Measurements from ENCODE around the gene PLA2G4E. TPM values are rescaled to one million over a fixed set of nuclear protein-coding genes. Genes with fewer than 3 reads are reported as not detected.

Gene PLA2G4E
- total RNA-seq, 1 donor from 2014 or later: not detected

DNA sequence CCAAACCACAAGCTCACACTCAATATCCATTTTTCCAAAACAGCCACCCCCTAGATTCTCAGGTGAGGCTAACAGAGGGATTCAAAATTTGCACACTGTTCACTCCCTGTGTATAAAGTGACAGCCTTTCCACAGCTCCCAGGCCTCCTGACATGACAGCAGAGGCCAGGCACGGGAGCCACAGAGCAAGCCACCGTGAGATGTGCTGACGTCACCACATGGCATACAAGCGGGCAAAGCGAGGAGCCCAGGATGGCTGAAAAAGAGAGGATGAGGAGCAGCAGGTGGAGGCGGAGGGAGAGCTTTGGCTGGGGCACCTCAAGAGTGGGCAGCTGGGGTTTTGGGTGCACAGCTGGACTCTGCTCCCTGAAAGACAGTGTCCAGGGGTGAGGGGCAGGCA is 75.6 kb downstream of the PLA2G4E start:
- Mint-ChIP-seq H3K36me3 (ENCODE audit: low read depth) (peaks cover 27% of the 10 kb centered on the region), H3K4me3 (no peak overlapping the region), H3K4me1 (ENCODE audit: low read depth) (peaks cover 23% of the 10 kb centered on the region), H3K27ac (no peak overlapping the region), H3K9me3 (no peaks in the 10 kb centered on the region), H3K27me3 (ENCODE audit: insufficient read depth) (no peaks in the 10 kb centered on the region)
- intact Hi-C loops (cut with micrococcal nuclease): no loop called here
- no peak for DNase-seq (ENCODE audit: low spot score)

DNA sequence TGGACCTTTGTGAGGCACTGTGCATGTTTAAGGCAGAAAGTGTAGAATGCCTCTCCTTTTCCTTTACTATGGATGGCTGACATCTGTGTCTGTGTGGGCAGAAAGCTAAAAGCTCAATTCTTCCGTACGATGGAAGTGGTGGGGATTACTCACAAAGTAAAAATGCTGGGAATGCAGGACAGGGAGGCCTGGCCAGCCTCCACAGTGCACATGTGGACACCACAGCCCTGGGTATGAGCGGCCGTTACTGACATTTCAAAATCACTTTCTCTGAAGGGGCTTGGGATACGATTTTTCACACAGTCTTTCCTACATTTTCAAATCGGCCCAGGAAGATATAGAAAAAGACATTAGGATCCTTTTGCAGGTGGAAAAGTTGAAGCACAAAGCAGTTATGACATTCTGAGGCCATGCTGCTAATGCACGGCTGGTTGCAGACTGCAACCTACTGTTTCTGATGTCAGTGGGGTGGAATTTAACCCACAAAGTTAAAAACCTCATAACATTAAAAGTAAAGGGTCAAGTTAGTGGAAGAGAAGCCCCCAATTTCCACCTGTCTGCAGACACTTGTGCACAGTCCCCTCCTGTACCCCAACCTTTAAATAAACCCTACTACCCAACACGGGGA is 76.4 kb downstream of the PLA2G4E start:
- peaks cover 25% of the 10 kb centered on the region for H3K36me3 Mint-ChIP-seq (ENCODE audit: low read depth)
- H3K27ac Mint-ChIP-seq: peak overlapping the region; percentile 18
- DNase-seq (ENCODE audit: low spot score): no peak
- H3K9me3 Mint-ChIP-seq: no peaks in the 10 kb centered on the region
- H3K4me1 Mint-ChIP-seq (ENCODE audit: low read depth): peaks cover 27% of the 10 kb centered on the region
- H3K4me3 Mint-ChIP-seq: no peak overlapping the region
- no peaks in the 10 kb centered on the region for H3K27me3 Mint-ChIP-seq (ENCODE audit: insufficient read depth)
- intact Hi-C loops (cut with micrococcal nuclease): no loop called here

DNA sequence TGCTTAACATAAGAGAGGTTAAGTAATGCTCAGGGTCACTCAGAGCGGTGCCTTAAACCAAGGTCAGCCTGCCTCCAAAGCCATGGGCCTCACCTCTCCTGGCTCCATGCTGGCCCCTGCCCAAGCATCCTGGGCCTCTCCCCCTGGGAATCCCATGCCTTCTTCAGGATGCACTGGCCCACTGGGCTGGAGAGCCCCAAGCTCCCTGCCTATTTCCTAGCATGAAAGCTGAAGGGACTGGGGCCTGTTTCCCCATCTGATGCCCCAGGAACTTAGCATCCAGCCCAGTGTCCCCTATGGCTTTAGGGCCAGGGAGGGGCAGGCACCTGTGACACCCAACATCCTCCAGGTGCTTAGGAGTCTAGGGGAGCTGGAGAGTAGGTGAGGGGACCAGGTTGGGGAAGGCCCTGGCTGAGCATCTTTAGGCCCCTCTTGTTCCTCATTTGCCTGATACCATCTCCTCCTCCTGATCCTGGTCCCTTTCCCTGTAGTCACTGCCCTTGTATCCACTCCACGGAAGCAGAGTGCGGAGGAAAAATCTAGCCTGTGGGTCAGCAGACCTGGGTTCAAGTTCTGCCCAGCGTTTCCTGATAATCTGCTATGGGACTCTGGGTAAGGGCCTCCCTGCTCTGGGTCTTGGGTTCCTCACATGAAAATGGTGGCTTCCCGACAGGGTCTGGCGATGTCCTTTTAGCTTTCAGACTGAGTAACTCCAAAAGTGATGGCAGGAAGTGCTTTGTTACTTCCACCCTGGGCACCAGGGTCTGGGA is 77.1 kb downstream of the PLA2G4E start:
- Mint-ChIP-seq H3K36me3 (ENCODE audit: low read depth) (peaks cover 25% of the 10 kb centered on the region), H3K4me3 (no peak overlapping the region), H3K9me3 (no peaks in the 10 kb centered on the region), H3K27me3 (ENCODE audit: insufficient read depth) (no peaks in the 10 kb centered on the region), H3K27ac (no peak overlapping the region), H3K4me1 (ENCODE audit: low read depth) (peaks cover 31% of the 10 kb centered on the region)
- DNase-seq (ENCODE audit: low spot score): no peak
- intact Hi-C loops (cut with micrococcal nuclease): no loop called here

DNA sequence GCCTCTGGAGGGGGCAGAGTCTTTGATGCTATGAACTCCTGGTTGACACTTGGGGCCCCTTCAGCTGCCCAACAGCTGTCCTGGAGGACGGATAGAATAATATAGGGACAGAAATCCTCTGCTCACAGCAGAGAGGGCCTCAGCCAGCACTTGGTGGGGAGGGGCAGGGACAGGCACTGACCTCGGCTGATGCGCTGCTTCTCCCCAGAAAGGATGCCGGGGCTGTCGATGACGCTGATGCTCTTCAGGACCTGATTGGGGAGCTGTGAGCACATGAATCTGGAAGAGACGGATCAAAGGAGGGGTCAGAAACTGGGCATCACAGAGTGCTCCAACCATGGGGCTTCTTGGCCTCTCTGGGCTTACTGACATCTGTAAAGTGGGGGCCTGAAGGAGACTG is 78.0 kb downstream of the PLA2G4E start:
- Mint-ChIP-seq H3K4me3 (no peak overlapping the region), H3K9me3 (no peaks in the 10 kb centered on the region), H3K4me1 (ENCODE audit: low read depth) (peaks cover 39% of the 10 kb centered on the region), H3K36me3 (ENCODE audit: low read depth) (peaks cover 25% of the 10 kb centered on the region), H3K27me3 (ENCODE audit: insufficient read depth) (no peaks in the 10 kb centered on the region), H3K27ac (peak overlapping the region; percentile 31)
- intact Hi-C loops (cut with micrococcal nuclease): no loop called here
- DNase-seq (ENCODE audit: low spot score): no peak

DNA sequence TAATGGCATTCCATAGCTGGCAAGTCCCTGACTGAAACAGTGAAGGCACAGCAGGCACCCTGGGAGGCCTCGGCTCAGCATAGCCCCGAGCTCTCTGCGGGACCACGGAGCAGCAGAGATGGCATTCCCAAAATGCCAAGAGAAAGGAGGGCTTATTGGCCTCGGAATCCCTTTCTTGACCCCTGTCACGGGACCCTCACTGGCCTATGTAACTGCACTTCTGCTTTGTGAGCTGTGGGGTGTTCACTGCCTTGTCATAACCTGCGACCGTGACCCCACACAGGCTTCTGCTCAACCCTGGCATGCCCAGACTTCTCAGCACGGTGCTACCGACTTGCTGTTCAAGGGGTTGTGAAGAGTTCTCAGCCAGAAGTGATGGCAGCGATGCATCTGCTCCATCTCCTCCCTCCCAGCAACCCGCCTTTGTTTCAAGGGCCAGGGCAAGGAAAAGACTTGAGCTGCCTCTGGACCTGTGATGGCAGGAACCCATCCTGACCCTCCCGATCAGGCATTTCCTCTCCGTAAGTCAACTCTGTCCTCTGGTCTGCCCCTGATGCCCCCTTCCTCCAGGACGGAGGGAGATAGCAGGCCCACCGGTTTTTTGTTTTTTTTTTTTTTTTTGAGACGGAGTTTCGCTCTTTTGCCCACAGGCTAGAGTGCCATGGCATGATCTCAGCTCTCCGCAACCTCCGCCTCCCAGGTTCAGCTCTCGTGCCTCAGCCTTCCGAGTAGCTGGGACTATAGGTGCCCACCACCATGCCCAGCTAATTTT is 79.0 kb downstream of the PLA2G4E start:
- Mint-ChIP-seq H3K27me3 (ENCODE audit: insufficient read depth) (no peaks in the 10 kb centered on the region), H3K4me3 (no peak overlapping the region), H3K27ac (peak overlapping the region; percentile 31), H3K4me1 (ENCODE audit: low read depth) (peaks cover 50% of the 10 kb centered on the region), H3K9me3 (no peaks in the 10 kb centered on the region), H3K36me3 (ENCODE audit: low read depth) (peaks cover 25% of the 10 kb centered on the region)
- DNase-seq (ENCODE audit: low spot score): no peak
- intact Hi-C loops (cut with micrococcal nuclease): no loop called here

DNA sequence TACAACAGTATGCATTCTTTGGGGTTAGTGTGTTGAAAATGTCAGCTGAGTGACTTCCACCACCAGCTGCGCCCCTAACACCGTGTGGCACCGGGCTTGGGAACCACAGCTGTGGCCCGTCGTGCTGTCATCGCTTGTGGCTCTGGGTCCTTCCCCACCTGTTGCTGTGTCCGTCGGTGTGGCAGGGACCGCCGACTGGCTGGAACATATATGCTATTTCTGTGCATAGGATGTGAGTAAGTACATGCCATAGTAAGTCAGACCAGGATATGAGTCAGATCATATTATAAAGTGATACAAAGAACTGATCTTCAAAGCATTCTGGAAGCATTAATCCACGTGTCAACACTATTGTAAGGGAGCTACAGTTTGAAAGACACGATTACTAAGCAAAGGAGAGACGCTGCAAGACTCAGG is 80.4 kb downstream of the PLA2G4E start:
- Mint-ChIP-seq H3K27me3 (ENCODE audit: insufficient read depth) (no peaks in the 10 kb centered on the region), H3K27ac (peak overlapping the region; percentile 54), H3K9me3 (no peaks in the 10 kb centered on the region), H3K4me3 (peak overlapping the region; percentile 37), H3K4me1 (ENCODE audit: low read depth) (peaks cover 63% of the 10 kb centered on the region), H3K36me3 (ENCODE audit: low read depth) (peaks cover 25% of the 10 kb centered on the region)
- peak; percentile 46 for DNase-seq (ENCODE audit: low spot score)
- intact Hi-C loops (cut with micrococcal nuclease): no loop called here

DNA sequence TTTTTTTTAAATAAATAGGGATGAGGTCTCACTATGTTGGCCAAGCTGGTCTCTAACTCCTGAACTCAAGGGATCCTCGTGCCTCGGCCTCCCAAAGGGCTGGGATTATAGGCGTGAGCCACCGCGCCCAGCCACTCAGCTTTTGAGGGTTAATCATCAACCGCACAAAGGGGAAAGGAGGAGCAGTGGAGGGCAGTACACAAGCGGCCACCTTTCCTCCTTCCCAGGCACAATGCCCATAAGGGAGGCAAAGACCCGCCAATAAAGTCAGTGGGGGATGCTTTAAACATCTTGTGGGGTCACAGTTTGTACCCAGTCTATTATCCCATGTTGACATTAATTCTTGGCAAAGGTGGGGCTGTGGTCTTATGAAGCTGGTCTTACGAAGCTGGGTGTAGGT is 80.9 kb downstream of the PLA2G4E start:
- intact Hi-C loops (cut with micrococcal nuclease): loop anchor here (10.0 kb wide), 2 partner anchors 255 to 445 kb away; partner anchors contain the start of gene ITPKA
- Mint-ChIP-seq H3K4me1 (ENCODE audit: low read depth) (peaks cover 64% of the 10 kb centered on the region), H3K36me3 (ENCODE audit: low read depth) (peaks cover 25% of the 10 kb centered on the region), H3K27me3 (ENCODE audit: insufficient read depth) (no peaks in the 10 kb centered on the region), H3K9me3 (no peaks in the 10 kb centered on the region), H3K27ac (peak overlapping the region; percentile 54), H3K4me3 (peak overlapping the region; percentile 37)
- DNase-seq (ENCODE audit: low spot score): no peak

DNA sequence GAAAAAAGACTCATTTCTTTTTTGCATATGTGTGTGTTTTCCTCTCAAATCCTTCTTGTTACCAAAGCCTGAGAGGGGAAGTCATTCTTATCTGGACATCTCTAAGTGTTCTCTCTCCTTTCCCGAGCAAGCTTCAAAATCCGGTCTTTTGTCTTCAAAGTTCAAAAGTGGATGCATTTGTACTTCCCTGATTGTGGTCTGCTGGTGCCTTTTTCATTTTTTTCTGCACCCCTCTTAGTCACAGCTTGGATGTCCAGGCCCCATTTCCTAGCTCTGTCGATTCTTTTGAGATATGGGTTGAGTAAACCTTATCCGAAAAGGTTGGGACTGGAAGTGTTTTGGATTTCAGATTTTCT is 83.3 kb downstream of the PLA2G4E start:
- peaks cover 81% of the 10 kb centered on the region for H3K4me1 Mint-ChIP-seq (ENCODE audit: low read depth)

DNA sequence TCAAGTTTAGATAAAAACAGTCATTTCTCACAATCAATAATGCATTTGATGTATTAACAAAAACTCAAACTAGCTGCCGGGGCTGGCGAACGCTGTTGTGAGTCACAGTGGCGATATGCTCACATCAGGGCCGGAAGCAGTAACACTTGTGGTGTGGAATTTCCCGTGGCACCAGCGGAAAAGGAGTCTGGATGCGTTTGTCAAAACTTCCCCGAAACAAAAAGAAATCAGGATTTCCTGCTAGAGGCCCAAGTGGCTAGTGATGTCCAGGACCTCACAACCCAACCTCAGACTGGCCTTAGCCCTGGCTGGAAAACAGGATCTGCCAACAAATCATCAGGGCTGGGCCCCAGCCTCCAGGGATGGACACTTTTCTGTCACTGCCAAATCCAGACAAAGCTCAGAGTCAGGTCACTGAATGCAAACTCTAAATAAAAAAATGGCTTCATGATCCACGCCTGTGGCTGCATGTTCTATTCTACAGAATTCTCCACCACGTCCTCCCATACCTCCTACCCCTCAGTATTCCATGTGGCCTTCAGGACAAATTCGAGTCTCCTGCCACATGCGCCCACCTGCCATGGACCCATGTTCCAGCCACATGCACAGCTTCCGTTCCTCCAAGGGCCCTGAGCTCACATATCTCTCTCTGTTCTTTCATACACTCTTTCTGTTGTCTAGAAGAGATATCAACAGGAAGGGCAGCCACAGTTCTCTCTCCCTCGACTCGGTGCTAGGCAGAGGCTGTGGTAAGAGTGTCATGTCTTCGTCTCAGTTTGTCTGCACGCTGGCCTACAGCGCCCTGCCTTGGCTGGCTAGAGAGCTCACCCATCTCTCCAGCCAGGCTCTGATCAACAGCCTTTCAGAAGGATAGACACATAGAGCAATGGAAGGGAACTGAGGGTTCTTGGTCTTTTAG is 83.9 kb downstream of the PLA2G4E start:
- no peaks in the 10 kb centered on the region for H3K9me3 Mint-ChIP-seq
- peak; percentile 78 for DNase-seq (ENCODE audit: low spot score)

More for the DNA sequence above, 83.3 kb downstream of the PLA2G4E start:
- Mint-ChIP-seq H3K27ac (peak overlapping the region; percentile 100), H3K27me3 (ENCODE audit: insufficient read depth) (no peaks in the 10 kb centered on the region), H3K9me3 (no peaks in the 10 kb centered on the region), H3K4me3 (peak overlapping the region; percentile 73), H3K36me3 (ENCODE audit: low read depth) (peaks cover 20% of the 10 kb centered on the region)
- DNase-seq (ENCODE audit: low spot score): no peak
- intact Hi-C loops (cut with micrococcal nuclease): loop anchor here (1.0 to 10.0 kb wide), 4 partner anchors 19 to 443 kb away; partner anchors contain the start of genes GANC, ITPKA and TMEM87A

DNA sequence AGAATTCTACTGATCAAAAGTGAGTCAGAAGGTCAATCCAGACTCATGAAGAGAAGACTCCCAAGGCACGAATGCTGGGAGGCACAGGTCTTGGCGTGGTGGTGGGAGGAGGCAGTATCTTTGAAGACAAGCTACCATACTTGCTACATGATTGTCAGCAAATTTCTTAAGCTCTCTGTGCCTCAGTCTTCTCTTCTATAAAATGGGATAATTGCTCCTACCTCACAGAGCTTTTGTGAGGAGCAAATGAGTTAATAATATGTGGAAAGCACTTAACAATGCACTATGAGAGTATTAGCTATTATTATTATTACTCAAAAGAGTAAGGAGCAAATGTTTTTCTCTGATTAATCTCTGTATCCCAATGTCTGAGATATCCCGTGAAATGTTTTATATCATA is 84.7 kb downstream of the PLA2G4E start:
- no peak for DNase-seq (ENCODE audit: low spot score)
- H3K4me3 Mint-ChIP-seq: peak overlapping the region; percentile 73
- H3K36me3 Mint-ChIP-seq (ENCODE audit: low read depth): peaks cover 18% of the 10 kb centered on the region
- H3K27ac Mint-ChIP-seq: peak overlapping the region; percentile 100
- peaks cover 76% of the 10 kb centered on the region for H3K4me1 Mint-ChIP-seq (ENCODE audit: low read depth)
- no peaks in the 10 kb centered on the region for H3K9me3 Mint-ChIP-seq
- no peaks in the 10 kb centered on the region for H3K27me3 Mint-ChIP-seq (ENCODE audit: insufficient read depth)
- intact Hi-C loops (cut with micrococcal nuclease): loop anchor here (1.0 to 10.0 kb wide), 4 partner anchors 21 to 441 kb away; partner anchors contain the start of gene ITPKA

More for the DNA sequence above, 83.9 kb downstream of the PLA2G4E start:
- intact Hi-C loops (cut with micrococcal nuclease): loop anchor here (1.0 to 10.0 kb wide), 5 partner anchors 20 to 442 kb away; partner anchors contain the start of genes GANC, ITPKA and TMEM87A
- Mint-ChIP-seq H3K27me3 (ENCODE audit: insufficient read depth) (no peaks in the 10 kb centered on the region), H3K27ac (peak overlapping the region; percentile 100), H3K4me3 (peak overlapping the region; percentile 73), H3K4me1 (ENCODE audit: low read depth) (peaks cover 78% of the 10 kb centered on the region), H3K36me3 (ENCODE audit: low read depth) (peaks cover 19% of the 10 kb centered on the region)

DNA sequence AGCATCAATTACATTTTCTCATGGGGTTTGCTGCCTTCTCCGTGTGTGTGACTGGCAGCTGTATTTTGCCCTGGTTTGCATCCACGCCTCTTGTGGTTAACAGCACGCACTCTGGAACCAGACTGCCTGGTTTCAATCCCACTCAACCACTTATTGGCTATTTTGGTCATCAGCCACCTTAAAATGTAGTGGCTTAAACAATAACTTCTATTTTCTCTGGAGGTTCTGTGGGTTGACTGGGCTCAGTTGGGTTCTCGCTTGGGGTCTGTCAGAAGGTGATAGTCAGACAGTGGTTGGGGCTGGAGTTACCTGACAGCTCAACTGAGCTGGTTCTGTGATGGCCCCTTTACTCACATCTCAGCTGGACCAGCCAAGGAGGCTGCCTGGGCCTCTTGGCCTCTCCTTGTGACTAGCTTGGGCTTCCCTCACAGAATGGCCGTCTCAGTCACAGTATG is 85.2 kb downstream of the PLA2G4E start:
- Mint-ChIP-seq H3K4me1 (ENCODE audit: low read depth) (peaks cover 72% of the 10 kb centered on the region), H3K36me3 (ENCODE audit: low read depth) (peaks cover 13% of the 10 kb centered on the region), H3K27ac (peak overlapping the region; percentile 100), H3K9me3 (no peaks in the 10 kb centered on the region), H3K4me3 (peak overlapping the region; percentile 65), H3K27me3 (ENCODE audit: insufficient read depth) (no peaks in the 10 kb centered on the region)
- intact Hi-C loops (cut with micrococcal nuclease): loop anchor here (1.0 to 10.0 kb wide), 5 partner anchors 21 to 441 kb away; partner anchors contain the start of genes ITPKA and MAPKBP1
- DNase-seq (ENCODE audit: low spot score): no peak

DNA sequence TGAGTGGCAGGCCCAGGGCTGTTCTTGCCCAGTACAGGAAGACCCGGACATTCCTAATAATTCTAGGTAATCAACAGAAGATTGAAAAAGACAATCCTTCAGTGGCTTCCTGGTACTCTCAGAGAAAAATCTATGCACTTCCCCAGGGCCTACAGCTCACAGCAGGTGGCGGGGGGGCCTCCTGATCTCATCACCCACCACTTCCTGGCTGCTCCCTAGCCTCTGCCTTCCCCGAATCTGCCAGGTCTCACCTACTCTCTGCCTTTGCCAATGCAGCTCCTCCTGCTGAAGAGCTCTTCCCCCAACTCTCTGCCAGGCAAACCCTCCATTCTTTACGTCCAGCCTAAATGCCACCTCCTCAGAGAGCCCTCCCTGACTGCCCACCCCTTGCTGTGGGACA is 86.0 kb downstream of the PLA2G4E start:
- peak; percentile 70 for DNase-seq (ENCODE audit: low spot score)
- peak overlapping the region; percentile 100 for H3K27ac Mint-ChIP-seq
- H3K4me1 Mint-ChIP-seq (ENCODE audit: low read depth): peaks cover 71% of the 10 kb centered on the region
- intact Hi-C loops (cut with micrococcal nuclease): loop anchor here (1.0 to 10.0 kb wide), 3 partner anchors 161 to 440 kb away; partner anchors contain the start of genes ITPKA and MAPKBP1
- peaks cover 9% of the 10 kb centered on the region for H3K36me3 Mint-ChIP-seq (ENCODE audit: low read depth)
- no peaks in the 10 kb centered on the region for H3K9me3 Mint-ChIP-seq
- no peaks in the 10 kb centered on the region for H3K27me3 Mint-ChIP-seq (ENCODE audit: insufficient read depth)
- H3K4me3 Mint-ChIP-seq: peak overlapping the region; percentile 65

Data from activated T-helper 1 cell treated with anti-CD3 and anti-CD28 coated beads, Interleukin-12 subunit alpha, Interleukin-12 subunit beta, Interleukin-2, Interleukin-4 antibody, amounts not matched to agents 30 ng/mL and 10 ng/mL and 1 ng/mL, durations not matched to agents 14 hours and 24 hours and 36 hours (primary cell).